Measurements from ENCODE around the gene IGSF8.

Gene IGSF8

GRCh38 chr1:160101037-160101716, 2.8 kb upstream of the IGSF8 start:
- peak; percentile 90 for TF ChIP-seq CTCF (IDR thresholded peaks at IDR 0.05)
- Mint-ChIP-seq H3K27ac (peak overlapping the region; percentile 98), H3K36me3 (ENCODE audit: low read depth) (no peaks in the 10 kb centered on the region), H3K4me3 (peak overlapping the region; percentile 12), H3K9me3 (no peaks in the 10 kb centered on the region), H3K4me1 (peaks cover 72% of the 10 kb centered on the region), H3K27me3 (ENCODE audit: low read depth, poor library complexity) (peaks cover 25% of the 10 kb centered on the region)
- DNase-seq, result peak; percentile 85

- no peak for TF ChIP-seq CTCF (IDR thresholded peaks at IDR 0.05)
- Mint-ChIP-seq H3K4me3 (no peak overlapping the region), H3K4me1 (peaks cover 69% of the 10 kb centered on the region), H3K27me3 (ENCODE audit: low read depth, poor library complexity) (peaks cover 23% of the 10 kb centered on the region), H3K9me3 (no peaks in the 10 kb centered on the region), H3K27ac (no peak overlapping the region), H3K36me3 (ENCODE audit: low read depth) (no peaks in the 10 kb centered on the region)
- DNase-seq, result no peak
Observed at GRCh38 chr1:160099716-160100375, 1.4 kb upstream of the IGSF8 start.

DNA sequence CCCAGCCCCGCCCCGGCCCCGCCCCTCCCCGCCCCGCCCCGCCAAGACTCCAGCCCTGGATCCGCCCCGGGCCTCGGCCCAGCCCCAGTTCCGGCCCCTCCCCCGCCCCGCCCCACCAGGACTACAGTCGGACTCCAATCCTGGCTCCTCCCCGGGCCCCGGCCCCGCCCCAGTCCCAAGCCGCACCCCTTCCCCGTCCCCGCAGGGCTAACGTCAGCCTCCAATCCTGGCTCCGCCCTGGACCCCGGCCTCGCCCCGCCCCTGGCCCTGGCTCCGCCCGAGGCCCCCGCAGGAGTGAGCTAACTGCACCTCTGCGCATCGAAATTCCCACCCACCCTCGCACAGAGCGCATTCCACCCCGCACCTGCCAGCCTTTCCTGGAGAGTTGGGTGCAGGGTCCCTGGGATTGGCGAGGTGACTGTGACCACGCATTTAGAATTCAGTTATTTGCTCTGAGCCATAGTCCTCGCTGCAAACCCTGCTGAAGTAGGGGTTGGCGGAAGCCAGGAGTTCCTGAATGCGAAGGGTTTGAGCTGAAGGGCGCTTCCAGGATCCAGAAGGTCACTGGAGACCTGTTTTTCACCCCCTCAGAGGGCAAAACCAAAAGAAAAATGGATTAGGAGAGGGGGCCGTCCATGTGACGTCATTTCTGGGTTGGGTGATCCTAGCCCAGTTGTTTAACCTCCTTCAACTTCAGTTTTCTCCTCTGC, 588 bp upstream of the IGSF8 start:
- H3K27ac Mint-ChIP-seq, result no peak overlapping the region
- H3K36me3 Mint-ChIP-seq (ENCODE audit: low read depth), result no peaks in the 10 kb centered on the region
- H3K27me3 Mint-ChIP-seq (ENCODE audit: low read depth, poor library complexity), result peaks cover 23% of the 10 kb centered on the region
- TF ChIP-seq CTCF (IDR thresholded peaks at IDR 0.05), result no peak
- DNase-seq, result peak; percentile 99
- H3K9me3 Mint-ChIP-seq, result no peaks in the 10 kb centered on the region
- peaks cover 61% of the 10 kb centered on the region for H3K4me1 Mint-ChIP-seq
- peak overlapping the region; percentile 81 for H3K4me3 Mint-ChIP-seq

GRCh38 chr1:160097151-160097910, 1.1 kb downstream of the IGSF8 start:
- no peak overlapping the region for H3K27ac Mint-ChIP-seq
- peak overlapping the region; percentile 91 for H3K4me3 Mint-ChIP-seq
- DNase-seq, result no peak
- peaks cover 44% of the 10 kb centered on the region for H3K4me1 Mint-ChIP-seq
- H3K27me3 Mint-ChIP-seq (ENCODE audit: low read depth, poor library complexity), result peaks cover 19% of the 10 kb centered on the region
- no peaks in the 10 kb centered on the region for H3K9me3 Mint-ChIP-seq
- TF ChIP-seq CTCF (IDR thresholded peaks at IDR 0.05), result no peak
- no peaks in the 10 kb centered on the region for H3K36me3 Mint-ChIP-seq (ENCODE audit: low read depth)

DNA sequence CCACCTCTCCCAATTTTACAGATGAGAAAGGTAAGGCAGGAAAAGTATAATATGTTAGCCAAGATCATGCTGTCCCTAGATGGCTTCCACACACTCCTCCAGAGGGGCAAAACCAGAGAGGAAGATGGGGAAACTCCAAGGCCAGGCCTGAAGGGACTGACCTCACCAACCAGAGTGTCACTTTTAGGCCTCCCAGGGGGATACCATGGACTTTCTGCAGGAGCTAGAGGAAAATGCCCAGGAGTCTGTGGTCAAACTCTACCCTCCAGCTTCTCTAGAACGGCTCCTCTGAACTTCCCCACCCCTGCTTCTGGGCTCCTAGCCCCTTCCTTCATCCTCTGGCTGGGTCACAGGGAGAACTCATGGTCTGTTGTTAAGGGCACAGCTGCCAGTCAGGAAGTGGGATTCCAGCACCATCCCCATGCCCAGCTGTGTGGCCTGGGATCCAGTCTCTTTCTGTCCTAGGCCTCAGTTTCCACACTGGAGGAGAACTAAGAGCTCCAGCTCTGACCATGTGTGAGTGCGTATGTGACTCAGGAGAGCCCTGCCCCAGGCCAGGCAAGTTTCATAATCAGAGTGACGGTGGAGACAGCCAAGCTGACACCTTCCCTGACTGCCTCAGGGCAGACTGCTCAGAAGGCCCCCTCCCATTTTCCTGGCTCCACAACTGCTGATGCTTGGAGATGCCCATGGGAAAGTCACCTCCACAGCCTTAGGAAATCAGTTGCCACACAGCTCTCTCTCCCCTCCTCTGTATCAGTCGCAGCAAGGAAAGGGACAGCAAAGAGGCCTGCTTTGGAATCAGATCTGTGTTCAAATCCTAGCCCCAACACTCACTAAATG, 1.9 kb downstream of the IGSF8 start:
- no peak for TF ChIP-seq CTCF (IDR thresholded peaks at IDR 0.05)
- DNase-seq, result no peak
- peak overlapping the region; percentile 91 for H3K4me3 Mint-ChIP-seq
- peaks cover 18% of the 10 kb centered on the region for H3K27me3 Mint-ChIP-seq (ENCODE audit: low read depth, poor library complexity)
- H3K27ac Mint-ChIP-seq, result no peak overlapping the region
- H3K9me3 Mint-ChIP-seq, result no peaks in the 10 kb centered on the region
- H3K36me3 Mint-ChIP-seq (ENCODE audit: low read depth), result no peaks in the 10 kb centered on the region
- peaks cover 36% of the 10 kb centered on the region for H3K4me1 Mint-ChIP-seq

All from nephron progenitor cell (in vitro differentiated cells).